NCI-H1436 treated with DMSO at 0.1 percent for 48 hours (cell line): Measurements from ENCODE around the gene S100A1.
"Not testable (repeated sequence)": the region's sequence is repeated elsewhere in the genome, so short reads cannot be mapped to it uniquely, and the experiment has no call there.

Source experiments
- DNase-seq: peaks from one replicate; lab custom pipeline; 2025; lab: John Stamatoyannopoulos, UW

The S100A1 gene

GRCh38 chr1:153631047-153632022 is 3.1 kb downstream of the S100A1 start:
- DNase-seq: no peak

- no peak for DNase-seq
Observed at GRCh38 chr1:153633161-153633753, 5.0 kb downstream of the S100A1 start.

DNA sequence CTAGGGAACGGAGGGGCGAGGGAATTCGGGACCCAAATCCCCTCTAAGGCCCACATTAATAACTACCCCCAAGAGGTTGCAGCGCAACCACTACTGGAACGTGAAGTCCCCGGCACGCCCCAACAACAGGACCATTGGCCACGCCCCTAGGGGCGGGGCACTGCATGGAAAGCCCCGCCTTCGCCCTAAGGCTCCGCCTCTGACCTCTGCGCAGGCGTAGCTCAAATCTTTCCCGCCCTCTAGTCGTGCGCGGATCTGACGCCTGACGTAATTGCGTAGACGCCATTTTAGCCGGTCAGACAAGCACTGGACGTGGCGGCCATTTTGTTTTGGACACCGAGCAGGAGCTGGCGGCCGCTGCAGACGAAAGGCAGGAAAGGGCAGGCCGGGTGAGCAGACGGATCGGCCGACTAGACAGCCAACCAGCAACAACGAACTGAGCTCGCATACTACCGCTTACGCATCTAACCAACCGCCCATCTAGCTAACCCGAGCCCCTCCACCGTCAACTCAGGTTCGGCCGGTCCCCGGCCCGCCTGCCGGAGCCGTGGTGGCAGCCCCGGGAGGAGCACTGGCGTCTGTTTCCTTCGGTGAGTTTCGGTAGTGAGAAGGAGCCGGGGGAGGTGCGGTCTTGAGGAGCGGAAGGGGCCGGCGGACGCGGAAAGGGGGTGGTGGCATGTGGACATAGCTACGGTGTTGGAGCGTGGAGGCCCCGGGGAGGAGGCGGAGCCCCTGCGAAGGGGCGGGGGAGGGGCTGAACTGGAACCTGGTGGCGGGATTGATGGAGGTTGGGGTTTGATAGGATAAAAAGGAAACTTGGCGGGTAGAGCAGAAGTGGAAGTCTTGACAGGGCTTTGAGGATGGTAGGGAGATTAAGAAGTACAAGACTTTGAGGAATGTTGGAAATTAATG is 5.8 kb downstream of the S100A1 start, which contains the start of gene CHTOP:
CHTOP (plus strand) TSS at position 313 of the 912 bp plus-strand sequence. CDS start 2,523 bp downstream, outside the sequence.
- DNase-seq: peak; percentile 92

- no peak for DNase-seq
Observed at GRCh38 chr1:153635872-153636271, 7.6 kb downstream of the S100A1 start.

- DNase-seq: no peak
Observed at GRCh38 chr1:153636312-153636711, 8.1 kb downstream of the S100A1 start.

- no peak for DNase-seq
Observed at GRCh38 chr1:153638261-153638660, 10.0 kb downstream of the S100A1 start.

DNA sequence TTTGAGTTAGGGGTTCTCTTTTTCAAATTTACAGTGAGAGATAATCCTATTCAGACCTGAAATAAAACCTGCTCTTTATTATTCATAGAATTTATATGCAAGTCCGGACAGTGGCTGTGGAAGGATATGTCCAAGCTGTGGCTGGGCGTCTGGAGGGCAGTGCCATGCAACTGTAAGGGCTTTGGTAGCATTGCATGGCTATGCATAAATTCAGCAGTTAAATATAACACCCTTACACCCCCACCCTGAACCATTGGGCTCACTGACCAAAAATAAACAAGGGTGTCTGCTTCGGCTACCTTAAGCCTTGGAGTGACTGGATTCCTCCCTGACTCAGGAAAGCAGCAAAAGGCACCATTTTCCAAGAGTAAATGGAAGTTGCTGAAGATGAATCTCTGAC is 11.0 kb downstream of the S100A1 start:
- DNase-seq: no peak

DNA sequence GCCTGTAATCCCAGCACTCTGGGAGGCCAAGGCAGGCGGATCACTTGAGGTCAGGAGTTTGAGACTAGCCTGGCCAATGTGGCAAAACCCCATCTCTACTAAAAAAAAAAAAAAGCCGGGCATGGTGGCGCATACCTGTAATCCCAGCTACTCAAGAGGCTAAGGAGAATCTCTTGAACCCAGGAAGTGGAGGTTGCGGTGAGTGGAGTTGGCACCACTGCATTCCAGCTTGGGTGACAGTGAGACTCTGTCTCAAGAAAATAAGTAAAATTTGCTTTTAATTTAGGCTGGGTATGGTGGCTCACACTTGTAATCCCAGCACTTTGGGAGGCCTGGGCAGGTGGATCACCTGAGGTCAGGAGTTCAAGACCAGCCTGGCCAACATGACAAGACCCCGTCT is 12.0 kb downstream of the S100A1 start:
- DNase-seq: not testable (repeated sequence)

GRCh38 chr1:153640861-153641260 is 12.6 kb downstream of the S100A1 start:
- no peak for DNase-seq

DNA sequence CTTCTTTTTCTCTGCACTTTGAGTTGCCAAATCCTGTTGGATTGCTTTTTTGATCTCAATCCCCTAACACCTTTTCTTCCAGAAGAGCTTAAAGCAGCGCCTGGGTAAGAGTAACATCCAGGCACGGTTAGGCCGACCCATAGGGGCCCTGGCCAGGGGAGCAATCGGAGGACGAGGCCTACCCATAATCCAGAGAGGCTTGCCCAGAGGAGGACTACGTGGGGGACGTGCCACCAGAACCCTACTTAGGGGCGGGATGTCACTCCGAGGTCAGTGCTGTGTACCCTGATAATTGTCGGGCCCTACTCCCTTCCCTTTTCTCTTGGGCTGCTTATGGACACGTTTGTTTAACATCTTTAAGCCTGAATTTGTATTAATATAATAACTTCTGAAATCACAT is 13.9 kb downstream of the S100A1 start:
- DNase-seq: no peak

- no peak for DNase-seq
Observed at GRCh38 chr1:153643100-153643499, 14.9 kb downstream of the S100A1 start.

- no peak for DNase-seq
Observed at GRCh38 chr1:153643816-153644215, 15.6 kb downstream of the S100A1 start.

- no peak for DNase-seq
Observed at GRCh38 chr1:153646672-153647345, 18.6 kb downstream of the S100A1 start.

DNA sequence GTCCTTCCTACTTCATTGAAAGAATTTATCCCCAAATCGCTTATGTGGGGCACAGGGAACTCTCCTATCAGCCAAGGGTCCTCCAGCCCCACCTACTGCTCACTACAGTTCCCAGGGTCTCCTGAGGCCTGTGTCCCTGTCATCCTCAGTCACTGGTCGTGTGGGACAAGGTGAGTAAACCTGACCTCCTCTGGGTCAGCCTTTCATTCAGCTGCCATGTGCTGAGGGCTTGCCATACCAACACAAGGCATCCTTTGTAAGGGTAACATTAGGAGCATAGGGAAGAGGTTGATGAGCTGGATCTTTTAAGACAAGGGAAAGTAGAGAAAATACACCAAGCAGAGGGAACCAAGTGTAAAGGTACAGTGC is 19.1 kb downstream of the S100A1 start:
- no peak for DNase-seq

GRCh38 chr1:153648000-153648643 is 19.9 kb downstream of the S100A1 start:
- no peak for DNase-seq

DNA sequence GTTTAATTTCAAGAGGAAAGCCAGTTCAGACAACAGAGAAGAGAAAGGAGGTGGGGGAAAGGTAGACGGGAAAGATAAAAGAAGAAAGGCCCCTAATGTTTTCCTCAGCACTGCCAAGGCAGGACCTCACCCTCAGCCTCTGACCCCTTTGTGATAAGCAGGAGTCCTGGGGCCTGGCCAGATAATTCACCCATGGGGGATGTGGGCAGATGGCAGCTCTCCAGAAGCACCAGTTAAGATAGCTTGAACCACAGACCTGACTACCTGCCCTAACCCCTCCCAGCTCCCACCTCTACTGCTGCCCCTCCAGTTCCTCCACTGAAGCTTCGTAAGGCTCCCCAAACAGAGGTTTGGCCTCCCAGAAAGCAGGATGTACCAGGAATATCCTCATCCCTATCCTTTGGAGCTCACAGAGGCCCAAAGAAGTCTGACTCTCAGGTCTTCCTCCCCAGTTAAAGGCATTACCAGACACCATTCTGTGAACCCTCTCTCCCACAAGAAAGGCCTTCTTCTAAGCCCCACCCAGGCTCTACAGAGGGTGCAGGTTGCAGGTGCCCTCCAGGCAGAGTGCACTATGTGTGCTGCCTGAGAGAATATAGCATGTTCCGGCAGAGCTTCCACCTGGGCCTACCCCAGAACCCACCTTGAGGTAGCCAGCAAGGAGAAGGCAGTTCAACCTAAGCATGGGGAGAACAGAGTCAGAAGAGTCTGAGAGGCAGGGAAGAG is 21.1 kb downstream of the S100A1 start:
- DNase-seq: no peak

GRCh38 chr1:153649863-153650235 is 21.6 kb downstream of the S100A1 start:
- no peak for DNase-seq

- DNase-seq: no peak
Observed at GRCh38 chr1:153651771-153652170, 23.5 kb downstream of the S100A1 start.

- no peak for DNase-seq
Observed at GRCh38 chr1:153652805-153653500, 24.7 kb downstream of the S100A1 start.

GRCh38 chr1:153655333-153655732 is 27.1 kb downstream of the S100A1 start:
- no peak for DNase-seq
